GM18511 (cell line): ENCODE data around the gene P3R3URF.

ENCODE experiments used
- ATAC-seq: cut with Tn5 transposase; IDR thresholded peaks from one replicate; pipeline ENCODE4 v1.9.1; 2021; ENCODE audit warnings: mild to moderate bottlenecking, moderate library complexity; ENCODE audit not compliant: unreplicated experiment

Gene P3R3URF

GRCh38 chr1:46176211-46176865, at the start of gene P3R3URF:
P3R3URF (minus strand) TSS chr1:46176488; CDS start chr1:46176471, 17 bp downstream.
- no peak for ATAC-seq

DNA sequence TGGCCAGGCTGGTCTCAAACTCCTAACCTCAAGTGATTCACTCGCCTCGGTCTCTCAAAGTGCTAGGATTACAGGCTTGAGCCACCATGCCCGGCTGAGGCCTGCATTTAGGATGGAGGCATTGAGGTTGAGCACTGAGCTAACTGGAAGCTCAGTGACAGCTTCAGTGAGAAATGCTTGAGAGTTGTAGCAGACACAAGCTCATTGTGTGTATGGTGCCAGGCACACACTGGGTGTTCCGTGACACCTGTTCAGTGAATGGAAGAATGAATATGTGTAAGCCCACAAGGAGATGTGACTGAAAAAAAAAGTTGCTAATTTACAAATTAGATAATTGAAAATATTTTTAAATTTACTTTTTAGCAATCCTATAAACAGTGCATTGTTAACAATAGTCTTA, 48.7 kb upstream of the P3R3URF start:
- no peak for ATAC-seq

DNA sequence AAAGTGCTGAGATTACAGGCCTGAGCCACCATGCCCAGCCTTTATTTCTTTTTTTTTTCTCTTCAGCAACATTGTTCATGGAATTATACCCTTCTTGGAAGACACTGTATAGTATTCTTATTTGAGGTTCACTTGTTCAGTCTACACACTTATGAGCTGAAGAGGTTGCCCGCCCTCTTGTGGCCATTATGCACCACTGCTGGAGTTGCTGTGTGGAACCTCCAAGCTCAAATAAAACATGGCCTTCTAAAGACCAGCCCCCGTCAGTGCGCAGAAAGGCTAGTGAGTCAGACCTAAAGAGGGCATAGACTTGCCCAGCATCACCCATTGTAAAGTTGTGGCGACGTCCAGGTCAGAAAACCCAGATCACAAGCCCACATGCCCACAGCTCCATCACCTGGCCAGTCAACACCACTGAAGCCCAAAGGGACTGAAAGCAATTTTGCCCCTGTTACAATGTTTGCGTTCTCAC, 47.2 kb upstream of the P3R3URF start:
- peak; percentile 85 for ATAC-seq

- ATAC-seq = peak; percentile 13
These were observed 46.8 kb upstream of the P3R3URF start for GRCh38 chr1:46223055-46223454.

GRCh38 chr1:46221749-46222148, 45.5 kb upstream of the P3R3URF start:
- ATAC-seq = no peak

DNA sequence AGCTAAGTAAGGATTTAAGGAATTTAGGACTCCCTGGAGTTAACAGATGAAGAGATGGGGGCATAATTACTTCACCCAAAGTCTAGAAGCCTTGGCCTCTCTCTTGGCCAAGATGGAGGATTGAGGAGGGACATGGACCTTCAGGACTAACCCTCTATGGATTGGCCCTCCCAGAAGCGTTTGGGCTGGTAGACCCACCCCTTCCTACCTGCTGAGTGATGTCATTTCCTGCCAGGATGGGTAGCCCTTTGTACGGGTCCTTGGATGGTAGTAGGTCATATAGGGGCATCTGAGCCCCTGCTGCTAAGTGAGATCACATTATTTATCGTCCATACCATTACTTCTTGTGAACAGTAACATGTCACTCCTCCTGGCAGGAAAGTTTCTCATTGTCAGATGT, 44.5 kb upstream of the P3R3URF start:
- ATAC-seq = no peak

- no peak for ATAC-seq
These were observed 43.5 kb upstream of the P3R3URF start for GRCh38 chr1:46219551-46220520.

DNA sequence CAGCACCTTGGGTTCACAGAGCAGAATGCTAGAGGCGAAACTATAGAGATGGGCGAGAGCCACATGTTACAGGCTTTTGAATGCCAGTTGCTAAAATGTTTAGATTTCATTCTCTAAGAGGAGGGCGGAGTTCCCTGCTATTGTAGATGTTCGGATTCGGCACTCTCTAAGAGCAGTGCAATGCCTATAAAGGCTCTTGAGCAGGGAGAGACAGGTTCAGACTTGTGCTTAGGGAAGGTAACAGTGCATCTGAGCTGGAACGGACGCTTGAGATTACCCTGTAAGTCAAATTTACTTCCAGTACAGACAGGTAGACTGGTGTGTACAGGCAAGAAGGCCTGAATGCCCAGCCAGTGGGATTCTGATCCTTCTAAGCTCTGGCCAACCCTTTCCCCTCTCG, 42.2 kb upstream of the P3R3URF start:
- no peak for ATAC-seq

GRCh38 chr1:46215504-46215903, 39.2 kb upstream of the P3R3URF start:
- ATAC-seq = no peak

DNA sequence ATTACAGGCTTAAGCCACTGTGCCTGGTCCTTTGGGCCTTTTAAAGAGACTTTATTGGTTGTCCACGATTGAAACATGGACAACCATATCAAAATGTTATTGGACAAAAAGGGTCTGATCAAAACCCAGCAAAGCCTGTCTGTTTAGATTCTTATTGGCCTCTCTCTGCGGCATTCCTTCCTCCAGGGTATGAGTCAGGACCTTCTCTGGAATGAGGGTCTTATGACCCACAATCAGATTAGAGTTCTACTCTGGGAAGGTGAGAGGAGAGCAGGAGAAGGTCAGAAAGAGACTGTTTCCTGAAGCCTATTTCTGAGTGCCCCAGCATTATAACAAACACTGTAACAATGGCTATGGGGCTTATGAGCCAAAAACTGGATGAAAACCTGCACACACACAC, 34.8 kb upstream of the P3R3URF start:
- ATAC-seq = no peak

DNA sequence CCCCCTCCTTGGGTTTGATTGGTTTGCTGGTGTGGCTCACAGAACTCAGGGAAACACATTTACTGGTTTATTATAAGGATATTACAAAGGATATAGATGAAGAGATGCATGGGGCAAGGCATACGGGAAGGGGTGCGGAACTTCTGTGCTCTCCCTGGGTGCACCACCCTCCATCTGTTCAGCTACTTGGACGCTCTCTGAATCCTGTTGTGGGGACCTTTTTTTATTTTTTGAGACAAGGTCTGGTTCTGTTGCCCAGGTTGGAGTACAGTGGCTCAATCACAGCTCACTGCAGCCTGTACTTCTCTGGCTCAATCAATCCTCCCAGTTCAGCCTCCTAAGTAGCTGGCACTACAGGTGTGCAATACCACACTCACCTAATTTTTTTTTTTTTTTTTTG, 34.3 kb upstream of the P3R3URF start:
- no peak for ATAC-seq

DNA sequence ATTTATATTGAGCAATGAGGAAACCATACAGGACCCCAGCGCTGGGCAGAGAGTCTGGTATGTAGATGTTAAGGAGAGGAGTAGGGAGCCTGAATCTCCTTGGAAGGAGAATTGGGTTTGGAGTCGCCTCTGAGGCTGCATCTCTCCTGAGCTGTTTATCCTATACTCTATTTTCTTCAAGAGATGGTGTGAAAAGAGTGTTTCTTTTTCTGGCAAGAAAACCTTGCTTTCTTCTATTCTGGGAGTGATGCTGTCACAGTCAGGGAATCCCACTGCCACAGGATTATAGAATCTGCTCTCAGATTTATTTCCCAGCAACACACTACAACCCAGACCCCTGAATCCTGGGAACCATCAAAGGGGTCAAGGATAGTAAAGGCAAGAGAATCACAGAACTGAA, 30.1 kb upstream of the P3R3URF start:
- no peak for ATAC-seq

- ATAC-seq = no peak
These were observed 29.5 kb upstream of the P3R3URF start for GRCh38 chr1:46205791-46206190.

GRCh38 chr1:46205141-46205540, 28.9 kb upstream of the P3R3URF start:
- no peak for ATAC-seq

GRCh38 chr1:46204406-46204742, 28.1 kb upstream of the P3R3URF start:
- ATAC-seq = no peak

DNA sequence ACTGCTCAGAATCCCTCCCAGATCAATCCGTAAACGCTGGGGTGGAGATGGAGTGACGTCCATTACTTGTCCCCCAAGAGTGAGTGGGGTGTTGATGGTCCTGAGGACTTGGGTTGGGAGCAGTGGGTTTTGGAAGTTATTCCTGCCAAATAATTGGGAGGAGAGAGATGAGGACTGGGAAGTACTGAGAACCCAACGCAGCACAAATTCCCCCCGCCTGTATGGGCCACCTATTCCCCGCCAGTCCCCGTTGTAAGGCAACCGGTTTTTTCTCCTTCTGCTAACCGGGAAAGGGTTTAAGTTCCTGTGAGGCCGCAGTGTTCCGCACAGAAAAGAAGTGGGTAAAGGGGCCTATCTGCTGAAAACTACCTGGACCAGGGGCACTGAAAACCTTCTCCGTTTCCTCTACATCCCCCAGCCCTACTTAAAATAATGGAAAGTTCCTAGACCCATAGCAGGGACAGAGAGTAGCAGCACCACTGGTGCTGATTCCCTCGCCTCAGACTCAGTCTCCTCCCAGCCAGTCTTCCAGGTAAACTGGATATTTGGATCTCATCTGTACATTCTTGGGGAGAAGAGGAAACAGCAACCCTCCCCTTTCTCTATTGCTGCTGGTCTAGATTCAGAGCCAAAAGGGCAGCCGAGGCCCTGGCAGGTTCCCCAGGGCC, 27.6 kb upstream of the P3R3URF start:
- ATAC-seq = no peak

GRCh38 chr1:46199233-46199749, 23.0 kb upstream of the P3R3URF start:
- ATAC-seq = no peak

GRCh38 chr1:46197964-46198811, 21.9 kb upstream of the P3R3URF start, which contains the start of gene POMGNT1:
POMGNT1 (minus strand) TSS chr1:46198434; CDS start chr1:46197821, 613 bp downstream.
- ATAC-seq = peak; percentile 92

- ATAC-seq = no peak
These were observed 21.3 kb upstream of the P3R3URF start for GRCh38 chr1:46197560-46197963.

GRCh38 chr1:46196609-46197008, 20.3 kb upstream of the P3R3URF start:
- no peak for ATAC-seq
